ENCODE measurements around the gene EME1. TPM values are rescaled to one million over a fixed set of nuclear protein-coding genes. Genes with fewer than 3 reads are reported as not detected.

EME1 gene
- total RNA-seq, 1 donor from 2014 or later: 2.8 TPM

DNA sequence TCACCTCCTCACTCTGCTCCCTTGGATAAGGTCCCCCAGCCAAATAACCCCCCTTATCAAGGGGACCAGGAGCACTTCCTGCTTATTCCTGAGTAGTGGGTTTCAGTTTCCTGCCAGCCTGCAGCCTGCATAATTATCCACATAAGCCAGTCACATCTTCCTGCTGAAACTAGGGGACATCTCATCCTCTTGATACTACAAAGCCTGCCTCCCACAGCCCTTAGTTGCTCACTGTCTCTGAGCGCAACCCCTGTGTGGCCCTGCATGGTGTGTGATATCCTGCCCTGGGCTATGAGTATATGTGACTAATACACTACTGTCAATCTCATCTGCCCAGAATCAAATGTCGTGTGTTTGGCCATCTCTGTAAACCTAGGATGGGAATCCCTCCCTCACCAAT lies 35.1 kb upstream of the EME1 start:
- Mint-ChIP-seq H3K27me3 (ENCODE audit: unreplicated experiment) (no peaks in the 10 kb centered on the region), H3K36me3 (ENCODE audit: unreplicated experiment) (peaks cover 4% of the 10 kb centered on the region), H3K4me1 (ENCODE audit: unreplicated experiment) (peaks cover 14% of the 10 kb centered on the region), H3K27ac (ENCODE audit: unreplicated experiment) (no peak overlapping the region), H3K9me3 (ENCODE audit: unreplicated experiment) (peaks cover 14% of the 10 kb centered on the region), H3K4me3 (ENCODE audit: unreplicated experiment) (no peak overlapping the region)
- TF ChIP-seq, protein P1, sequence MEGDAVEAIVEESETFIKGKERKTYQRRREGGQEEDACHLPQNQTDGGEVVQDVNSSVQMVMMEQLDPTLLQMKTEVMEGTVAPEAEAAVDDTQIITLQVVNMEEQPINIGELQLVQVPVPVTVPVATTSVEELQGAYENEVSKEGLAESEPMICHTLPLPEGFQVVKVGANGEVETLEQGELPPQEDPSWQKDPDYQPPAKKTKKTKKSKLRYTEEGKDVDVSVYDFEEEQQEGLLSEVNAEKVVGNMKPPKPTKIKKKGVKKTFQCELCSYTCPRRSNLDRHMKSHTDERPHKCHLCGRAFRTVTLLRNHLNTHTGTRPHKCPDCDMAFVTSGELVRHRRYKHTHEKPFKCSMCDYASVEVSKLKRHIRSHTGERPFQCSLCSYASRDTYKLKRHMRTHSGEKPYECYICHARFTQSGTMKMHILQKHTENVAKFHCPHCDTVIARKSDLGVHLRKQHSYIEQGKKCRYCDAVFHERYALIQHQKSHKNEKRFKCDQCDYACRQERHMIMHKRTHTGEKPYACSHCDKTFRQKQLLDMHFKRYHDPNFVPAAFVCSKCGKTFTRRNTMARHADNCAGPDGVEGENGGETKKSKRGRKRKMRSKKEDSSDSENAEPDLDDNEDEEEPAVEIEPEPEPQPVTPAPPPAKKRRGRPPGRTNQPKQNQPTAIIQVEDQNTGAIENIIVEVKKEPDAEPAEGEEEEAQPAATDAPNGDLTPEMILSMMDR (IDR thresholded peaks at IDR 0.05): no peak
- DNase-seq (ENCODE audit: extremely low spot score, unreplicated experiment): no peak

DNA sequence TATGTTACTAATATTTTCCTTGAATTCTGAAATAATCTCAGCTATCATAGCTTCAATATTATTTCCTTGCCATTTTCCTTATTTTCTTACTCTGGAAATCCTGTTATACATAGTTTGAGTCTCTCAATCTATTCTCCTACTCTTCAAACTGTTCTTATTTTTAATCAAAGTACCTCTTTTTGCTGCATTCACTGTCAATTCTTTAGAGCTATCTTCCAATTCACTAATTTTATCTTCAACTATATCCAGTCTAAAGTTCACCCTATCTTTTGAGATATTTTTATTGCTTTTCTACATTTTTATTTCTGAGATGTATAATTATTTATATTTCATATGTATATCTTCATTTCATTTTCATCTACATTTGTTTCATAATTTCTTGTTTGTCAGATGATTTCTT lies 34.4 kb upstream of the EME1 start:
- Mint-ChIP-seq H3K4me3 (ENCODE audit: unreplicated experiment) (no peak overlapping the region), H3K27ac (ENCODE audit: unreplicated experiment) (no peak overlapping the region), H3K27me3 (ENCODE audit: unreplicated experiment) (no peaks in the 10 kb centered on the region), H3K9me3 (ENCODE audit: unreplicated experiment) (peaks cover 14% of the 10 kb centered on the region), H3K36me3 (ENCODE audit: unreplicated experiment) (peaks cover 4% of the 10 kb centered on the region), H3K4me1 (ENCODE audit: unreplicated experiment) (peaks cover 8% of the 10 kb centered on the region)
- TF ChIP-seq, protein P1 (IDR thresholded peaks at IDR 0.05): no peak
- DNase-seq (ENCODE audit: extremely low spot score, unreplicated experiment): no peak

GRCh38 chr17:50339381-50339780 lies 33.6 kb upstream of the EME1 start:
- TF ChIP-seq, protein P1 (IDR thresholded peaks at IDR 0.05): no peak
- no peak overlapping the region for H3K27ac Mint-ChIP-seq (ENCODE audit: unreplicated experiment)
- peaks cover 14% of the 10 kb centered on the region for H3K9me3 Mint-ChIP-seq (ENCODE audit: unreplicated experiment)
- H3K36me3 Mint-ChIP-seq (ENCODE audit: unreplicated experiment): peaks cover 4% of the 10 kb centered on the region
- no peak for DNase-seq (ENCODE audit: extremely low spot score, unreplicated experiment)
- peaks cover 1% of the 10 kb centered on the region for H3K4me1 Mint-ChIP-seq (ENCODE audit: unreplicated experiment)
- no peak overlapping the region for H3K4me3 Mint-ChIP-seq (ENCODE audit: unreplicated experiment)
- H3K27me3 Mint-ChIP-seq (ENCODE audit: unreplicated experiment): no peaks in the 10 kb centered on the region

DNA sequence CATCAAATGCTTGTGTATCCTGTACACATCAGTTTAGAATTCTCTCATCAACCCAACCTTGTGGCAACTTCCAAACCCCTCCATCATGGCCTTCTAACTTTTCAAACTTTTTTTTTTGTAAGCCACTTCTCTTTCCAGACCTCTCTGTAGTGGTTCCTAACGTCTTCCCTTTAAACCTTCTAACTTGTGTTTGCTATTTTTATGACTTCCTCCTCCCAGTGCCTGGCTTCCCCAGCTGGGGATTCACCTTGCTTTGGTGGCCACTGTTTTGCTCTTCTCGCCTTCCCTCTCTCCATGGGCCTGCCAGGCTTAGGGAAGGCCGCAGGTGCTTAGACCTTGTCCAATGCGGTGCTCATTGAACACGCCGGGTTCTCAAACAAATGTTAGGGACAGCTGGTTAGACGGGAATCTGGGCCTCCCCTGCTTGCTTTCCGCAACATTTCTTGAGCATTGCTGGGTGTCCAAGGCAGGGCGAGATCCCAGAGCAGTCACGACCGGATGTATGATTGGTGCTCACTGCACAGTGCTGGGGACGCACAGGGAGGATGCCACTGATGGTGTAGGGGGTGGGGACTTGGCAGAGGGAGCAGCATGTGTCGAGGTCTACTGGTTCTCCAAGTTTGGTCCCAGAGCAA lies 28.2 kb upstream of the EME1 start:
- Mint-ChIP-seq H3K4me1 (ENCODE audit: unreplicated experiment) (peaks cover 25% of the 10 kb centered on the region), H3K9me3 (ENCODE audit: unreplicated experiment) (no peaks in the 10 kb centered on the region), H3K36me3 (ENCODE audit: unreplicated experiment) (no peaks in the 10 kb centered on the region), H3K27me3 (ENCODE audit: unreplicated experiment) (peaks cover 4% of the 10 kb centered on the region), H3K27ac (ENCODE audit: unreplicated experiment) (no peak overlapping the region), H3K4me3 (ENCODE audit: unreplicated experiment) (peak overlapping the region; percentile 75)
- DNase-seq (ENCODE audit: extremely low spot score, unreplicated experiment): no peak
- TF ChIP-seq, protein P1 (IDR thresholded peaks at IDR 0.05): no peak

DNA sequence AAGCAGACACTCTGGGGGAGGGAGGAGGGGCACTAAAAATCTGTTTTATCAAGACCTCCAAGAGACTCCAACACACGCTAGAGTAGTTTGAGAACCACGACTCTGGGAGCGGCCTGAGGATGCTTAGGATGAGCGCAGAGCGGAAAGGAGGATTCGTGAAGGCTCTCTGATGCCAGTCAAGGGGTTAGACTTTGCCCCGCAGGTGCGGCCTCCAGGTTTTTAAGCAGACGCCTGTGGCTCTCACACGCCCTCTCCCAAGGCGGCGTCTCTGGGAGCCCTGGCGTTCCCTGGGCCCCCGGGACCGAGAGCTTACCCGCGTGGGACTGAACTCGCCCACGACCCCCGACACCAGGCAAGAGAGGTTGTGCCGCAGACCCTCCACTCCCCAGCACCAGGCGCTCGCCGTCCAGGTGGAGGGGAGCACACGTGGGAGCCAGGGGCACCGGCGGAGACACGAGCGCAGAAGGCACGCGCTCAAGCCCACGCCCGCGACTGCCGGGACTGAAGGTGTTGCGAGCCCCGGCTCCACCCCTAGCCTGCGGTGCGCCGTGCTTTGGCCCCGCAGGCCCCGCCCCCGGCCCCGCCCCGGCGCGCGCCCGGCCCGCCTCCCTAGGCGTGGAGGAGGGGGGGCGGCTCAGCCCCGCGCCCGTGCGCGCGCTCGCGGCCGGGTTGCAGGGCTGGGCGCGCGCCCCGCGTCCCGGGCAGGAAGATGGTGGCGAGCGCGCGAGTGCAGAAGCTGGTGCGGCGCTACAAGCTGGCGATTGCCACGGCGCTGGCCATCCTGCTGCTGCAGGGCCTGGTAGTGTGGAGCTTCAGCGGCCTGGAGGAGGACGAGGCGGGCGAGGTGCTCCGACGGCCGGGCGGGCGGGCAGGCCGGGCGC lies 27.4 kb upstream of the EME1 start, which contains the start of gene XYLT2:
Gene XYLT2 (plus strand): TSS at position 695 of the 881 bp plus-strand sequence. CDS start 15 bp downstream, at position 710.
- Mint-ChIP-seq H3K4me3 (ENCODE audit: unreplicated experiment) (peak within 1 kb of the TSS; percentile 93), H3K27ac (ENCODE audit: unreplicated experiment) (peak within 1 kb of the TSS; percentile 82), H3K27me3 (ENCODE audit: unreplicated experiment) (peaks cover 4% of the 10 kb centered on the region), H3K9me3 (ENCODE audit: unreplicated experiment) (no peaks in the 10 kb centered on the region), H3K4me1 (ENCODE audit: unreplicated experiment) (peaks cover 24% of the 10 kb centered on the region), H3K36me3 (ENCODE audit: unreplicated experiment) (no peaks in the 10 kb centered on the region)
- TF ChIP-seq, protein P1 (IDR thresholded peaks at IDR 0.05): no peak
- DNase-seq (ENCODE audit: extremely low spot score, unreplicated experiment): peak; percentile 93
